ENCODE measurements around the gene PACRG. TPM values are rescaled to one million over a fixed set of nuclear protein-coding genes. Genes with fewer than 3 reads are reported as not detected.

PACRG gene
- total and polyA plus RNA-seq, 2 experiments from 2014 or later: 0.17 to 0.68 TPM

GRCh38 chr6:162698440-162698839, 29.3 kb upstream of the PACRG start (continued):
- TF ChIP-seq ZNF462 (CRISPR knock-in tag; IDR thresholded peaks at IDR 0.05): no peak
- no peak for TF ChIP-seq POLR2AphosphoS5 (IDR thresholded peaks at IDR 0.05; ENCODE audit: low read depth)
- no peak for TF ChIP-seq CREB1 (CRISPR knock-in tag; IDR thresholded peaks at IDR 0.05; ENCODE audit: low read depth)
- TF ChIP-seq EZH2phosphoT487 (IDR thresholded peaks at IDR 0.05; ENCODE audit: unreplicated experiment): no peak
- no peak for TF ChIP-seq NANOG (IDR thresholded peaks at IDR 0.05; ENCODE audit: borderline replicate concordance)

GRCh38 chr6:162699961-162700360, 27.8 kb upstream of the PACRG start:
- no peak for DNase-seq (ENCODE audit: low spot score)
- no peaks in the 10 kb centered on the region for H3K9me3 Mint-ChIP-seq
- H3K4me3 Mint-ChIP-seq: no peak overlapping the region
- H3K27ac ChIP-seq (ENCODE audit: low read depth): no peak overlapping the region
- 0 out of 3 replicates have a peak, but pooled peaks cover 2% of the 10 kb centered on the region for H3K4me1 Mint-ChIP-seq
- H3K27me3 ChIP-seq (ENCODE audit: insufficient read depth): no peaks in the 10 kb centered on the region
- H3F3A ChIP-seq (replicated peaks; ENCODE audit: low read depth): no peaks in the 10 kb centered on the region
- H3K79me2 ChIP-seq (replicated peaks; ENCODE audit: insufficient read depth): no peaks in the 10 kb centered on the region
- no peak for ATAC-seq
- H2AFZ ChIP-seq: no peak overlapping the region
- H4K20me1 ChIP-seq (replicated peaks; ENCODE audit: insufficient read depth): no peaks in the 10 kb centered on the region
- no peaks in the 10 kb centered on the region for H3K27me3 Mint-ChIP-seq (ENCODE audit: insufficient read depth, low read depth, poor library complexity)
- H3K36me3 ChIP-seq (ENCODE audit: insufficient read depth): no peaks in the 10 kb centered on the region
- H3K4me2 ChIP-seq: no peak overlapping the region
- no peak overlapping the region for H3K27ac Mint-ChIP-seq
- no peaks in the 10 kb centered on the region for H3K4me1 ChIP-seq (ENCODE audit: insufficient read depth)
- no peak overlapping the region for H3K4me3 ChIP-seq
- H3K36me3 Mint-ChIP-seq (ENCODE audit: low read depth): no peaks in the 10 kb centered on the region
- H3K9me2 ChIP-seq (ENCODE audit: insufficient read depth): no peaks in the 10 kb centered on the region
- TF ChIP-seq ETS1 (IDR thresholded peaks at IDR 0.05): no peak
- no peak for TF ChIP-seq REST (IDR thresholded peaks at IDR 0.05; ENCODE audit: unreplicated experiment)
- no peak for TF ChIP-seq CREB1 (CRISPR knock-in tag; IDR thresholded peaks at IDR 0.05; ENCODE audit: low read depth)
